Measurements from ENCODE around the gene ENTHD1. TPM values are rescaled to one million over a fixed set of nuclear protein-coding genes. Genes with fewer than 3 reads are reported as not detected.

ENTHD1 gene
- total RNA-seq, 4 donors from 2014 or later, result 0.14 TPM; not detected in 3

DNA sequence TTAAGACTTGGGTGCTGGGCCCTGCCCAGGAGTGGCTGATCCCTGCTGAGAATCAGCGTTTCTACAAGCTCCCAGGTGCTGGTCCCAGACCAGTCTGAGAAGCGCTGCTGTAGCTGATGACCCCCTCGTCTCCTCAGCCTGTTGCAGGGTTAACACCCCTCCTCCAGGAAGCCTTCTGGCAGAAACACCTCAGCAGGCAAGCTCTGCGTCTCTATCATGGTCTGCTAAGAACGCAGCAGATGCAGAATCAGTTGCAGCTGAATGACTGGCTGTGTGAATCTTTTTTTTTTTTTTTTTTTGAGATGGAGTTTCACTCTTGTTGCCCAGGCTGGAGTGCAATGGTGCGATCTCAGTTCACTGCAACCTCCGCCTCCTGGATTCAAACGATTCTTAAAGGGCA is 190.5 kb downstream of the ENTHD1 start:
- TF ChIP-seq, protein P1, sequence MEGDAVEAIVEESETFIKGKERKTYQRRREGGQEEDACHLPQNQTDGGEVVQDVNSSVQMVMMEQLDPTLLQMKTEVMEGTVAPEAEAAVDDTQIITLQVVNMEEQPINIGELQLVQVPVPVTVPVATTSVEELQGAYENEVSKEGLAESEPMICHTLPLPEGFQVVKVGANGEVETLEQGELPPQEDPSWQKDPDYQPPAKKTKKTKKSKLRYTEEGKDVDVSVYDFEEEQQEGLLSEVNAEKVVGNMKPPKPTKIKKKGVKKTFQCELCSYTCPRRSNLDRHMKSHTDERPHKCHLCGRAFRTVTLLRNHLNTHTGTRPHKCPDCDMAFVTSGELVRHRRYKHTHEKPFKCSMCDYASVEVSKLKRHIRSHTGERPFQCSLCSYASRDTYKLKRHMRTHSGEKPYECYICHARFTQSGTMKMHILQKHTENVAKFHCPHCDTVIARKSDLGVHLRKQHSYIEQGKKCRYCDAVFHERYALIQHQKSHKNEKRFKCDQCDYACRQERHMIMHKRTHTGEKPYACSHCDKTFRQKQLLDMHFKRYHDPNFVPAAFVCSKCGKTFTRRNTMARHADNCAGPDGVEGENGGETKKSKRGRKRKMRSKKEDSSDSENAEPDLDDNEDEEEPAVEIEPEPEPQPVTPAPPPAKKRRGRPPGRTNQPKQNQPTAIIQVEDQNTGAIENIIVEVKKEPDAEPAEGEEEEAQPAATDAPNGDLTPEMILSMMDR (IDR thresholded peaks at IDR 0.05), result no peak
- TF ChIP-seq POLR2A (IDR thresholded peaks at IDR 0.05), result no peak
- Histone ChIP-seq H3K27ac (no peak overlapping the region), H3K4me1 (no peaks in the 10 kb centered on the region), H3K4me3 (no peak overlapping the region), H3K27me3 (no peaks in the 10 kb centered on the region), H3K9me3 (no peaks in the 10 kb centered on the region), H3K36me3 (no peaks in the 10 kb centered on the region)
- intact Hi-C loops (cut with DNase I; ENCODE audit: low total_unique reads), result no loop called here
- DNase-seq, result no peak

DNA sequence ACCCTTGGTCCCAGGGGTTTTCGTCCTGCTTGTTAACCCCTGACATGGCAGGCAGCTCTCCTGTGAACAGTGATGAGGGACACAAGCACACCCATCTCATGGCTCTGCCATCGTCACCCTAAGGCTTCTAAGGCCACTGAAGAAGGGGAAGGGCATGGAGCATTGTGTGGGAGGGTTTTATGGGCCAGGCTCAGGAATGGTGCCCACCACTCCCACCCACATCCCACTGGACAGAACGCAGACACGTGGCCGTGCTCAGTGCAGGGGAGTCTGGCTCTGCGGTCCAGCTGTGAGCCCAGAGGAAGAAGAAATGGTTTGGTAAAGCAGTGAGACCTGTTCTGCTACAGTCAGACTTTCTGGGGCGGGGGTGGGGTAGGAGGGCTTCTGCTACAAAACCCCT is 193.0 kb downstream of the ENTHD1 start:
- DNase-seq, result no peak
- H3K27ac ChIP-seq, result no peak overlapping the region
- H3K36me3 ChIP-seq, result no peaks in the 10 kb centered on the region
- H3K9me3 ChIP-seq, result no peaks in the 10 kb centered on the region
- H3K27me3 ChIP-seq, result no peaks in the 10 kb centered on the region
- intact Hi-C loops (cut with DNase I; ENCODE audit: low total_unique reads), result no loop called here
- TF ChIP-seq, protein P1 (IDR thresholded peaks at IDR 0.05), result no peak
- no peak for TF ChIP-seq POLR2A (IDR thresholded peaks at IDR 0.05)
- H3K4me3 ChIP-seq, result no peak overlapping the region
- H3K4me1 ChIP-seq, result no peaks in the 10 kb centered on the region

DNA sequence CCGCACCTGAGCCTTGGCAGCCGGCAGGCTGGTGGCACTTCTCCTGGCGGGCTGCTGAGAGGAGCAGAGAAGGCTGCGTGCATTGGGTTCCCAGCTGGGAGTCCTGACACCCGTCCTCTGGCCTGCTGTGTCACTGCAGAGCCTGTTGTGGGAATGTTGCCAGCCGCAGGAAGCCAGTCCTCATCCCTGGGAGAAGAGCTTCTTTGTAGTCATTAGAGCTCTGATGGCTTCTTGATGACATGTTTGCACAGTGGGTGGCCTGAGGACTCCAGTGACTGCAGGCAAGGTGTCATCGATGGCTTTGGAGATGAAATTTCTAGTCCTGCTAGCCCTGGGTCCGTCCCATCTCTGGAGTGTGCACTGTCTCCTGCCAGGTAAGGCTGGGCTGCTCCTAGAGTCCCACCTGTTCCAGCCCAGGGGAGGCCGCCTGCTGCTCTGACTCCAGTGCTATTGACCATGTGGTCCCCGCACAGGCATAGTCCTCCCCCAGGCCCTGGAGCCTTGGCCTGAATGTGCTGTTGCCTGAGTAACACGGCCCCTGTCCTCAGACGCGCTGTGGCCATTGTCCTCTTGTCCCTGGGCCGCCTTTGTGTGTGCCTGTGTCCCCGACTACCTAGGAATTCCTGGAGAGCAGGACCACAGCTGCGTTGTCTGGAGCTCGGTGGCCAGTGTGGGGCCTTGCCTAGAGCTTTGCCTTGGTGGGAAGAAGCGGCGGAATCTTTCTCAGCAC is 193.8 kb downstream of the ENTHD1 start:
- H3K4me3 ChIP-seq, result no peak overlapping the region
- intact Hi-C loops (cut with DNase I; ENCODE audit: low total_unique reads), result no loop called here
- TF ChIP-seq, protein P1 (IDR thresholded peaks at IDR 0.05), result no peak
- no peak for TF ChIP-seq POLR2A (IDR thresholded peaks at IDR 0.05)
- no peak overlapping the region for H3K27ac ChIP-seq
- DNase-seq, result no peak
- H3K36me3 ChIP-seq, result no peaks in the 10 kb centered on the region
- H3K9me3 ChIP-seq, result no peaks in the 10 kb centered on the region
- no peaks in the 10 kb centered on the region for H3K27me3 ChIP-seq
- H3K4me1 ChIP-seq, result no peaks in the 10 kb centered on the region

DNA sequence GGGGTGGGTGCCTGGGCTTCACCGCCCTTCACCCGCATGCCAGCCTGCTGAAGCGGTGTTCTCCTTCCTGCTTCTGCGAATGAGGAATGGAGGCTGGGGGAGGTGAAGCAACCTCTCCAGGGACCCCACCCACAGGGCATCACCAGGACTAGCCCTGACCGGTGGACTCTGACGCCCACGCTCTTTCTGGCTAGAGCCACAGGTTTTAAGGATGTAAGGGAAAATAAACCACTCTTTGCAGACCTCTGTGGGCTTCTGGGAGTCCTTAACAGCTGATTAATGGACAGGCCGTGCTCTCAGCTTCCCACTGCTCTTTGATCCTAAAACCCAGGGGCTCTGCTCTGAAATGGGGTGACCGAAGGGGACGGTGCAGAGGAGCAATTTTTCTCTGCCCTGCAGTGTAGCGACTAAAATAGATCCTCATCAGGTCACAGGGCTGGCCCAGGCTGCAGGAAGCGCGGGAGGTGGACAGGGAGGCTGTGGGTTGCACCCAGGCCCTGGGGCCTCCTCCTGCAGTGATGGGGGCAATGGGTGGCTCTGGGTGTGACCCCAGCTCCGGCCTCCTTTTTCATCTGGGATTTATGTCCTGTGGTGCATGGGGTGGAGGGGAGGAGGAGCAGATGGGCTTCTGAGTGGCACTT is 195.7 kb downstream of the ENTHD1 start:
- Histone ChIP-seq H3K27me3 (no peaks in the 10 kb centered on the region), H3K27ac (no peak overlapping the region), H3K4me3 (no peak overlapping the region), H3K36me3 (no peaks in the 10 kb centered on the region), H3K4me1 (no peaks in the 10 kb centered on the region), H3K9me3 (no peaks in the 10 kb centered on the region)
- intact Hi-C loops (cut with DNase I; ENCODE audit: low total_unique reads), result no loop called here
- TF ChIP-seq POLR2A (IDR thresholded peaks at IDR 0.05), result no peak
- TF ChIP-seq, protein P1 (IDR thresholded peaks at IDR 0.05), result no peak
- no peak for DNase-seq

DNA sequence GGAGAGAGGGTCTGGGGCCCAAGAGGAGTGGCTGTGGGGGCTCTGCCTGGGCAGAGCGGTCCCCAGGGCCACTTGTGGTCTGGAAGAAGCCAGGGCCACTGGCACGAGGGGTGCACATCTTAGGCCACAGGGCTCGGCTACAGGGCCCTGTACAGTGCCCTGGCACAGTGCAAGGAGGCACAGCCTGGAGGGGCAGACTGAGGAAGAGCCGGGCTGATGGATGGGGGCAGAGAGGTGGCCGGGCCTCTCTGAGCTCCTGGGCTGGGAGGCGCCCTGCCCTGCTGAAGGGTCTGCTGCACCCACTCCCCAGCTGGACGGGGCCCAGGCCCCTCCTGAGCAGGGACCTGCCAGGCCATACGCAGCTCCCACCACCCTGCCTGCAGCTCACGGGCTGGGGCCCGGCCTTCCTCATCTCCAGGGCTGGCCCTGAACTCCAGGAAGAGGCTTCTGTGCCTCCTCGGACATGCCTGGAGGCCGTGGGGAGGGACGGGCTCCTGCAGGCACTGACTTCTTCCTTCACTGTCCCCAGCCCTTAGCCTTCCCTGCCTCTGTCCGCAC is 199.5 kb downstream of the ENTHD1 start:
- intact Hi-C loops (cut with DNase I; ENCODE audit: low total_unique reads), result no loop called here
- no peak overlapping the region for H3K4me3 ChIP-seq

More for the DNA sequence above, 199.5 kb downstream of the ENTHD1 start:
- H3K36me3 ChIP-seq, result no peaks in the 10 kb centered on the region
- H3K27ac ChIP-seq, result no peak overlapping the region
- TF ChIP-seq, protein P1 (IDR thresholded peaks at IDR 0.05), result no peak
- TF ChIP-seq POLR2A (IDR thresholded peaks at IDR 0.05), result no peak
- DNase-seq, result no peak
- H3K4me1 ChIP-seq, result no peaks in the 10 kb centered on the region
- H3K27me3 ChIP-seq, result no peaks in the 10 kb centered on the region
- no peaks in the 10 kb centered on the region for H3K9me3 ChIP-seq

Data from uterus (tissue), 4 donors.